ENCODE data around the gene SLC10A1. TPM values are rescaled to one million over a fixed set of nuclear protein-coding genes. Genes with fewer than 3 reads are reported as not detected.

The SLC10A1 gene
- total RNA-seq, 1 donor, result not detected

DNA sequence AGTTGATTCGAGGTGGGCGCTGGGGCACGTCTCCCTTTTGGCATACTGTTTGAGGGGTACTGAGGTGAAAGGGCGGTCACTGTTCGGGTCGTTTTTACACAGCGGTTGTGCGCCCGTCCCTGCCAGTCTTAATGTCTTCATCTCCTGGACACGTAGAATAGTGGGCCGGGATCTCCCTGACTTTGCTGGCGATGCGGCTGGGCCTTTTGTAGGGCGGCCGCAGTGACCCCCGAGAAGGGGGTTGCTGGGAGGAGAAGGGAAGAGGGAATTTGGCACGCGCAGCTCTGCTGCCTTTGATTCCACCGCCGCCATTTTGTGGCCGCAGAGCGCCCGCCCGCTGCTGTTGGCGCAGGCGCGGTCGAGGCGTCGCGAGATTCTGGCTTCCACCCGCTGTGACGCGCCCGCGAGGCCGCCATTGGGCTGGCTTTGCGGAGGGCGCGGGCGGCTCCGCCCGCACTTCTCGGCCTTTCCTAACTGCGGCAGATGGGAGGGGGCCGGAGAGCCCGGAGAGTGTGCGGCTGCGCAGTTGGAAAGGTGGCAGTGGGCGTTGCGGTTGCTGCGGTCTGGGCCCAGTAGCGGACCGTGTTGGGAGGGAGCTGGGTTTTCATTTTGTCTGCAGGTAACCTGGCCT lies 29.6 kb downstream of the SLC10A1 start:
- peak; percentile 92 for DNase-seq (ENCODE audit: low read depth)
- TF ChIP-seq, protein P1, sequence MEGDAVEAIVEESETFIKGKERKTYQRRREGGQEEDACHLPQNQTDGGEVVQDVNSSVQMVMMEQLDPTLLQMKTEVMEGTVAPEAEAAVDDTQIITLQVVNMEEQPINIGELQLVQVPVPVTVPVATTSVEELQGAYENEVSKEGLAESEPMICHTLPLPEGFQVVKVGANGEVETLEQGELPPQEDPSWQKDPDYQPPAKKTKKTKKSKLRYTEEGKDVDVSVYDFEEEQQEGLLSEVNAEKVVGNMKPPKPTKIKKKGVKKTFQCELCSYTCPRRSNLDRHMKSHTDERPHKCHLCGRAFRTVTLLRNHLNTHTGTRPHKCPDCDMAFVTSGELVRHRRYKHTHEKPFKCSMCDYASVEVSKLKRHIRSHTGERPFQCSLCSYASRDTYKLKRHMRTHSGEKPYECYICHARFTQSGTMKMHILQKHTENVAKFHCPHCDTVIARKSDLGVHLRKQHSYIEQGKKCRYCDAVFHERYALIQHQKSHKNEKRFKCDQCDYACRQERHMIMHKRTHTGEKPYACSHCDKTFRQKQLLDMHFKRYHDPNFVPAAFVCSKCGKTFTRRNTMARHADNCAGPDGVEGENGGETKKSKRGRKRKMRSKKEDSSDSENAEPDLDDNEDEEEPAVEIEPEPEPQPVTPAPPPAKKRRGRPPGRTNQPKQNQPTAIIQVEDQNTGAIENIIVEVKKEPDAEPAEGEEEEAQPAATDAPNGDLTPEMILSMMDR (IDR thresholded peaks at IDR 0.05; ENCODE audit: insufficient read depth, low read depth, low read length), result no peak
- peak overlapping the region; percentile 100 for H3K4me3 ChIP-seq (ENCODE audit: low read depth, low read length)

DNA sequence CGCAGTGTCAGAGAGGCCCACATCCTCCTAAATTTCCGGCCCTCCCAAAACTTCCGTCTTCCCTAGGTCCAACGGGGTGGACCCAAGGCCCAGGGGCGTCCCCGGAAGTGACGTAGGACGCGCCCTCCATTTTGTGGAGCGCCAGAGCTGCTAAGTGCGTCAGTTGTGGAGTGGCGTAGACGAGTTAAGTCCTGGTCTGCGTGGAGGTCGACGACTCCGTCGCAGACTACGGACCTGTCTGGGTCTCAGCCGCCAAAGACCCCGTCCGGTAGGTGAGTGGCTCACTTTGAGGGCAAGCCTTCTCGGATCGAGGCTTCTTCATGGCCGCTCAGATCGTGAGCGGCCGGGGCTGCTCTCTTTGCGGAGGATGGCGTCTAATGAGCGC lies 30.1 kb downstream of the SLC10A1 start, which contains the start of gene SRSF5:
SRSF5 (plus strand) TSS at position 159 of the 385 bp plus-strand sequence. CDS start 1,015 bp downstream, outside the sequence.
- TF ChIP-seq, protein P1 (IDR thresholded peaks at IDR 0.05; ENCODE audit: insufficient read depth, low read depth, low read length), result no peak
- peak; percentile 98 for DNase-seq (ENCODE audit: low read depth)
- peak within 1 kb of the TSS; percentile 100 for H3K4me3 ChIP-seq (ENCODE audit: low read depth, low read length)

DNA sequence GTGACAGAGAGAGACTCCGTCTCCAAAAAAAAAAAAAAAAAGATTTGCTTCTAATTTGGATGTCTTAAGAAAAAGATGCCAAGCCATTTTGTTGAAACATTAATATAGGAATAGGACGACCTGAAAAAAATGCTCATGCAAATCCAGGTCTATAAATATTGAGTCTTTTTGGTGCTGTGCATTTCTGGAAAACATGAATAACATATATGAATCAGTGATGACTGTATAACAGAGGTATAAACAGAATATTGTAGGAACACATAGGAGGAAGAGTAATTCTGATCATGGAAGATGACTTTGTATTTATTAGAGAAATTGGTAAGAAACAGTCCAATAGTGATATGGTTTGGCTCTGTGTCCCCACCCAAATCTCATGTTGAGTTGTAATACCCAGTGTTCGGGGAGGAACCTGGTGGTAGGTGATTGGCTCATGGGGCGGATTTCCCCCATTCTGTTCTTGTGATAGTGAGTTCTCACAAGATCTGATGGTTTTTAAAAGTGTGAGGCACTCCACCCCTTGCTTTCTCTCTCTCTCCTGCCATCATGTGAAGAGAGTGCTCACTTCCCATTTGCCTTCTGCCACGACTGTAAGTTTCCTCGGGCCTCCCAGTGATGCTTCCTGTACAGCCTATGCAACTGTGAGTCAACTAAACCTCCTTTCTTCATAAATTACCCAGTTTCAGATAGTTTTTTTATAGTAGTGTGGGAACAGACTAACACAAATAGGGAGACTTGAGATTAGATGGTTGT lies 33.1 kb downstream of the SLC10A1 start:
- no peak for DNase-seq (ENCODE audit: low read depth)
- no peak overlapping the region for H3K4me3 ChIP-seq (ENCODE audit: low read depth, low read length)
- TF ChIP-seq, protein P1 (IDR thresholded peaks at IDR 0.05; ENCODE audit: insufficient read depth, low read depth, low read length), result no peak

DNA sequence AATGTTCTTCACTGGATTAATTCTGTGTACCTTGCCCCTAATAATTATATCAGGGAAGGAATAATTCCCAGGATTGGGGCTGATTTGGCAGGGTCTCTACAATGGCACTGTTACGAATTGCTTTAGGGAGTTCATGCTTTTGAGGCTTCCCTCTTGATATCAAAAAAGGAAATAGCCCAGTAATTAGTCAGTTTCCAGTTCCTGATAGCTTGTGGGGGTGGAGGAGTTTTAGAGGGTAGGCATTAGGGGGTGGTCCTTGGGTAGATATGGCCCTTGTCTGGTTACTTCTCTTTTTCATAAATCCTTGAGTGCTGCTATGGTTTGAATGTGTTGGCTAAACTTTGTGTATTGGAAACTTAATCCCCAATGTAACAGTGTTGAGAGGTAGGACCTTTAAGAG lies 36.2 kb downstream of the SLC10A1 start:
- TF ChIP-seq, protein P1 (IDR thresholded peaks at IDR 0.05; ENCODE audit: insufficient read depth, low read depth, low read length), result no peak
- no peak for DNase-seq (ENCODE audit: low read depth)
- H3K4me3 ChIP-seq (ENCODE audit: low read depth, low read length), result no peak overlapping the region

DNA sequence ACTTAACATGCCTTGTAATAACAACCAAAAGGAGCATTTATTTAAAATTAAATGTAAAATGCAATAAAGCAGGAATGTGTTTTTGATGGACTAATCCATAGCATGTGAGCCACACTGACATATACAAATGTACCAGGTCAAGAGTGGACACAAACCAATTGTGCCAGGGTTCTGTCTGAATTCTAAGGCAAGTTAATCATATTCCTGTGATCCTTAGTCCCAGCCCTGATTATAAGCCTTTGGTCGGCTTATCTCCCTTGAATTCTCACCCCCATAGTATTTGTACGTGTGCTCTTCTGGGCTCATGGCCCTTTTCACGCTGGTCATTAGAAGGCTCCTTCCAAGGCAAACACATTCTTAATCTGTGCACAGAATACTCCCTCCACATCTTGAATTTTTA lies 40.7 kb downstream of the SLC10A1 start:
- no peak for DNase-seq (ENCODE audit: low read depth)
- no peak overlapping the region for H3K4me3 ChIP-seq (ENCODE audit: low read depth, low read length)
- TF ChIP-seq, protein P1 (IDR thresholded peaks at IDR 0.05; ENCODE audit: insufficient read depth, low read depth, low read length), result no peak

DNA sequence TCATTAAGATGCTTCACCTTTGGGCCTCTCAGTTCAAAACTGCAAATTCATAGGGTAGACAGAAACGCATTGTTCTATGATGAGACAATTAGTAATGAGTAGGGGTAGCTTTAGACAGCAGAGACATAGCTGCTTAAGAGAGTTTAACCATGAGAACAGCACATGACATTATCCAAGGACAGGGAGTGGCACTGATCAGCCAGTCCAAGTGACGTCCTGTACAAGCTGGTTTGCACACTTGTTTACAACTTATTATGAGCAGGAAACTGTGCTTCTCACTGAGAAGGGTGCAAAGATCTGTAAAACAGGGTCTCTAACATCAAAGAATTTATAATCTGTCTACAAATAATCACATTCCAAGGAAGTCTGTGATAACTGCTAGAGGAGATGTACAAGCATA lies 41.3 kb downstream of the SLC10A1 start:
- no peak overlapping the region for H3K4me3 ChIP-seq (ENCODE audit: low read depth, low read length)
- no peak for DNase-seq (ENCODE audit: low read depth)
- TF ChIP-seq, protein P1 (IDR thresholded peaks at IDR 0.05; ENCODE audit: insufficient read depth, low read depth, low read length), result no peak
